Motor neuron (in vitro differentiated cells): ENCODE data around the gene GOLGA6A. TPM values are rescaled to one million over a fixed set of nuclear protein-coding genes. Genes with fewer than 3 reads are reported as not detected.
A peak's percentile ranks its signal among the peaks of the same experiment; 100 is the strongest.

Source experiments
- ATAC-seq, 8 experiments: fragments of 200-7000 bp; cut with Tn5 transposase; replicated peaks in 6 of 8; 2 replicates each; pipeline ENCODE4 v1.8.0; 2021; ENCODE audit warnings: mild to moderate bottlenecking in 8 of 8, moderate library complexity in 8 of 8
- H3K27ac ChIP-seq, 2 donors: fragments of 250-450 bp; sonication (Bioruptor Pico); 2 replicates each; pipeline ENCODE4 v1.9.0; 2021; ENCODE audit warnings: antibody characterized with exemption in 2 of 2, mild to moderate bottlenecking in 2 of 2, moderate library complexity in 1 of 2
- H3K4me1 ChIP-seq, 2 donors: fragments of 250-450 bp; sonication (Bioruptor Pico); replicated peaks in 1 of 2; 2 replicates each; pipeline ENCODE4 v1.6.1; 2021; ENCODE audit warnings: antibody characterized with exemption in 2 of 2, mild to moderate bottlenecking in 2 of 2, moderate library complexity in 1 of 2
- H3K4me3 ChIP-seq, 5 donors: fragments of 250-450 bp; sonication (Bioruptor Pico); 2 replicates each; pipeline ENCODE4 v1.9.0; 2021; ENCODE audit warnings: antibody characterized with exemption in 5 of 5, mild to moderate bottlenecking in 5 of 5, moderate library complexity in 4 of 5
- WGBS, 10 experiments: fragments of 450-650 bp; shearing (Covaris generic); methylation state at CpG; one replicate each; pipeline ENCODE4 v1.0.0; 2022; 5-methylcytosine and 5-hydroxymethylcytosine counted together
- in situ Hi-C, 9 experiments: fragments of 400-800 bp; cut with MboI; loops; one replicate each; pipeline ENCODE4 v1.15.0; 2021; ENCODE audit warnings: low sequenced_read_pairs in 9 of 9, low pct_unique_long_range_greater_than_20kb in 2 of 9; ENCODE audit not compliant: unreplicated experiment in 9 of 9
- total RNA-seq, 8 experiments: library from RNA; unstranded; fragments of 300-600 nt; gene quantifications; 2 replicates each; pipeline versions ENCODE4 v1.2.3 to v1.2.4, GENCODE V29; 2022

Gene GOLGA6A
- total RNA-seq, 8 experiments from 2014 or later: 0.14 to 5.1 (median 0.42) TPM

DNA sequence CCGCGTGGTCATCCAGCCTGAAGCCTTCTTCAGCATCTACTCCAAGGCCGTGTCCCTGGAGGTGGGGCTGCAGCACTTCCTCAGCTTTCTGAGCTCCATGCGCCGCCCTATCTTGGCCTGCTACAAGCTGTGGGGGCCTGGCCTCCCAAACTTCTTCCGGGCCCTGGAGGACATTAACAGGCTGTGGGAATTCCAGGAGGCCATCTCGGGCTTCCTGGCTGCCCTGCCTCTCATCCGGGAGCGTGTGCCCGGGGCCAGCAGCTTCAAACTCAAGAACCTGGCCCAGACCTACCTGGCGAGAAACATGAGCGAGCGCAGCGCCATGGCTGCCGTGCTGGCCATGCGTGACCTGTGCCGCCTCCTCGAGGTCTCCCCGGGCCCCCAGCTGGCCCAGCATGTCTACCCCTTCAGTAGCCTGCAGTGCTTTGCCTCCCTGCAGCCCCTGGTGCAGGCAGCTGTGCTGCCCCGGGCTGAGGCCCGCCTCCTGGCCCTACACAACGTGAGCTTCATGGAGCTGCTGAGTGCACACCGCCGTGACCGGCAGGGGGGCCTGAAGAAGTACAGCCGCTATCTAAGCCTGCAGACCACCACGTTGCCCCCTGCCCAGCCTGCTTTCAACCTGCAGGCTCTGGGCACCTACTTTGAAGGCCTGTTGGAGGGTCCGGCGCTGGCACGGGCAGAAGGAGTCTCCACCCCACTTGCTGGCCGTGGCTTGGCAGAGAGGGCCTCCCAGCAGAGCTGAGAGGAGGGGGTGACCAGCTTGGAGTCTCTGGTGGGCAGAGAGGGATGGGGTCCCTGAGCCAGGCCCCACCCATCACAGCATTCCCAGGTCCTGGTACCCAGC lies 37.9 kb downstream of the GOLGA6A start:
- WGBS, 10 experiments: 83 to 100% (median 90%) methylated on average over 1 to 12 of the region's 31 CpGs; no CpG with 5 or more reads in 5 of the 10 experiments
- no peak overlapping the region for H3K4me3 ChIP-seq
- in situ Hi-C loops: no loop called here
- peaks cover 2 to 7% of the 10 kb centered on the region in 2 donors for H3K4me1 ChIP-seq
- H3K27ac ChIP-seq: no peak overlapping the region
- no peak for ATAC-seq

GRCh38 chr15:74043425-74044266 lies 38.7 kb downstream of the GOLGA6A start:
- ATAC-seq: no peak
- Histone ChIP-seq H3K4me1 (peaks cover 1 to 7% of the 10 kb centered on the region in 2 donors), H3K4me3 (no peak overlapping the region), H3K27ac (no peak overlapping the region)
- WGBS, 10 experiments: 70 to 94% methylated on average over 2 of the region's 7 CpGs; no CpG with 5 or more reads in 8 of the 10 experiments
- in situ Hi-C loops: no loop called here

GRCh38 chr15:74042603-74043424 lies 39.5 kb downstream of the GOLGA6A start:
- Histone ChIP-seq H3K27ac (no peak overlapping the region), H3K4me1 (peaks cover 0 to 7% of the 10 kb centered on the region in 2 donors), H3K4me3 (no peak overlapping the region)
- 70 to 100% (median 86%) methylated on average over 1 to 6 of the region's 11 CpGs; no CpG with 5 or more reads in 2 of the 10 experiments for WGBS, 10 experiments
- in situ Hi-C loops: no loop called here
- no peak for ATAC-seq

- Histone ChIP-seq H3K27ac (no peak overlapping the region), H3K4me3 (no peak overlapping the region), H3K4me1 (peaks cover 4 to 10% of the 10 kb centered on the region in 2 donors)
- in situ Hi-C loops: no loop called here
- WGBS, 10 experiments: 50 to 100% (median 90%) methylated on average over 1 to 2 of the region's 8 CpGs; no CpG with 5 or more reads in 5 of the 10 experiments
- peak in 1 of 8 experiments; percentile 3 for ATAC-seq
Measured at GRCh38 chr15:74041777-74042435, 40.4 kb downstream of the GOLGA6A start.

GRCh38 chr15:74041311-74041756 lies 41.0 kb downstream of the GOLGA6A start:
- ATAC-seq: peak in 3 of 8 experiments; percentile 51 to 81 (median 59)
- in situ Hi-C loops: no loop called here
- no peak overlapping the region for H3K4me3 ChIP-seq
- 0 to 100% (median 80%) methylated on average over 2 of the region's 10 CpGs; no CpG with 5 or more reads in 5 of the 10 experiments for WGBS, 10 experiments
- H3K4me1 ChIP-seq: peaks cover 8 to 10% of the 10 kb centered on the region in 2 donors
- no peak overlapping the region for H3K27ac ChIP-seq

- H3K4me3 ChIP-seq: no peak overlapping the region
- 10 to 83% (median 66%) methylated on average over 2 to 6 of the region's 7 CpGs; no CpG with 5 or more reads in 3 of the 10 experiments for WGBS, 10 experiments
- H3K4me1 ChIP-seq: peaks cover 7 to 13% of the 10 kb centered on the region in 2 donors
- ATAC-seq: peak in 3 of 8 experiments; percentile 42 to 72 (median 66)
- H3K27ac ChIP-seq: no peak overlapping the region
- in situ Hi-C loops: no loop called here
Measured at GRCh38 chr15:74040109-74040850, 42.1 kb downstream of the GOLGA6A start.

- Histone ChIP-seq H3K4me3 (no peak overlapping the region), H3K4me1 (peaks cover 7 to 13% of the 10 kb centered on the region in 2 donors), H3K27ac (no peak overlapping the region)
- in situ Hi-C loops: no loop called here
- 39 to 91% (median 67%) methylated on average over 1 to 4 of the region's 5 CpGs; no CpG with 5 or more reads in 4 of the 10 experiments for WGBS, 10 experiments
- no peak for ATAC-seq
Measured at GRCh38 chr15:74039656-74040010, 42.7 kb downstream of the GOLGA6A start.

- WGBS, 10 experiments: 14 to 100% (median 73%) methylated on average over 1 to 5 of the region's 9 CpGs; no CpG with 5 or more reads in 2 of the 10 experiments
- peaks cover 7 to 13% of the 10 kb centered on the region in 2 donors for H3K4me1 ChIP-seq
- H3K4me3 ChIP-seq: no peak overlapping the region
- no peak for ATAC-seq
- H3K27ac ChIP-seq: no peak overlapping the region
- in situ Hi-C loops: no loop called here
Measured at GRCh38 chr15:74038707-74039655, 43.4 kb downstream of the GOLGA6A start.

GRCh38 chr15:74037171-74038117 lies 44.9 kb downstream of the GOLGA6A start:
- H3K27ac ChIP-seq: no peak overlapping the region
- 40 to 100% (median 79%) methylated on average over 1 to 10 of the region's 21 CpGs; no CpG with 5 or more reads in 3 of the 10 experiments for WGBS, 10 experiments

More at GRCh38 chr15:74037171-74038117, 44.9 kb downstream of the GOLGA6A start:
- H3K4me3 ChIP-seq: no peak overlapping the region
- H3K4me1 ChIP-seq: peaks cover 7 to 13% of the 10 kb centered on the region in 2 donors
- ATAC-seq: peak in 5 of 8 experiments; percentile 17 to 50 (median 33)
- in situ Hi-C loops: no loop called here
